Stimulated activated CD4-positive, alpha-beta T cell treated with anti-CD3 and anti-CD28 coated beads, Interleukin-1b, Interleukin-23, amount 100 ng/mL, for 1 hour (primary cell): ENCODE data around the gene TRAPPC2L.

Source experiments
- DNase-seq, 2 donors: peaks; one replicate each; pipeline ENCODE4 v3.0.0-alpha.2; 2020; ENCODE audit warnings: low read depth in 2 of 2

Gene TRAPPC2L

GRCh38 chr16:88839026-88839529 lies 17.8 kb upstream of the TRAPPC2L start:
- no peak for DNase-seq

- no peak for DNase-seq
Measured at GRCh38 chr16:88839745-88840599, 17.0 kb upstream of the TRAPPC2L start.

- no peak for DNase-seq
Measured at GRCh38 chr16:88840600-88841215, 16.2 kb upstream of the TRAPPC2L start.

GRCh38 chr16:88841521-88842307 lies 15.2 kb upstream of the TRAPPC2L start:
- no peak for DNase-seq

- DNase-seq: no peak
Measured at GRCh38 chr16:88842308-88842756, 14.6 kb upstream of the TRAPPC2L start.

- DNase-seq: no peak
Measured at GRCh38 chr16:88842806-88843205, 14.1 kb upstream of the TRAPPC2L start.

GRCh38 chr16:88843256-88843655 lies 13.7 kb upstream of the TRAPPC2L start:
- DNase-seq: no peak

GRCh38 chr16:88844419-88845036 lies 12.4 kb upstream of the TRAPPC2L start:
- DNase-seq: no peak

- DNase-seq: no peak
Measured at GRCh38 chr16:88846088-88846487, 10.8 kb upstream of the TRAPPC2L start.

GRCh38 chr16:88847654-88848053 lies 9.3 kb upstream of the TRAPPC2L start:
- no peak for DNase-seq

GRCh38 chr16:88848557-88848956 lies 8.4 kb upstream of the TRAPPC2L start:
- no peak for DNase-seq

GRCh38 chr16:88850531-88851199 lies 6.3 kb upstream of the TRAPPC2L start:
- DNase-seq: no peak

- DNase-seq: no peak
Measured at GRCh38 chr16:88851616-88852015, 5.3 kb upstream of the TRAPPC2L start.

GRCh38 chr16:88853325-88853941 lies 3.5 kb upstream of the TRAPPC2L start:
- no peak for DNase-seq

GRCh38 chr16:88854306-88855111 lies 2.4 kb upstream of the TRAPPC2L start:
- no peak for DNase-seq

- no peak for DNase-seq
Measured at GRCh38 chr16:88855176-88855575, 1.8 kb upstream of the TRAPPC2L start.

- no peak for DNase-seq
Measured at GRCh38 chr16:88855736-88856121, 1.2 kb upstream of the TRAPPC2L start.

GRCh38 chr16:88856122-88856827 lies 652 bp upstream of the TRAPPC2L start:
- DNase-seq: no peak

GRCh38 chr16:88857728-88858339 lies 907 bp downstream of the TRAPPC2L start:
- peak; percentile 26 to 56 for DNase-seq
